KG1 (cell line): ENCODE results near the gene CNOT10.
"Not testable (repeated sequence)": the region's sequence is repeated elsewhere in the genome, so short reads cannot be mapped to it uniquely, and the experiment has no call there.

Experiments
- DNase-seq: peaks from one replicate; lab custom pipeline; 2025; lab: John Stamatoyannopoulos, UW

The CNOT10 gene, protein sequence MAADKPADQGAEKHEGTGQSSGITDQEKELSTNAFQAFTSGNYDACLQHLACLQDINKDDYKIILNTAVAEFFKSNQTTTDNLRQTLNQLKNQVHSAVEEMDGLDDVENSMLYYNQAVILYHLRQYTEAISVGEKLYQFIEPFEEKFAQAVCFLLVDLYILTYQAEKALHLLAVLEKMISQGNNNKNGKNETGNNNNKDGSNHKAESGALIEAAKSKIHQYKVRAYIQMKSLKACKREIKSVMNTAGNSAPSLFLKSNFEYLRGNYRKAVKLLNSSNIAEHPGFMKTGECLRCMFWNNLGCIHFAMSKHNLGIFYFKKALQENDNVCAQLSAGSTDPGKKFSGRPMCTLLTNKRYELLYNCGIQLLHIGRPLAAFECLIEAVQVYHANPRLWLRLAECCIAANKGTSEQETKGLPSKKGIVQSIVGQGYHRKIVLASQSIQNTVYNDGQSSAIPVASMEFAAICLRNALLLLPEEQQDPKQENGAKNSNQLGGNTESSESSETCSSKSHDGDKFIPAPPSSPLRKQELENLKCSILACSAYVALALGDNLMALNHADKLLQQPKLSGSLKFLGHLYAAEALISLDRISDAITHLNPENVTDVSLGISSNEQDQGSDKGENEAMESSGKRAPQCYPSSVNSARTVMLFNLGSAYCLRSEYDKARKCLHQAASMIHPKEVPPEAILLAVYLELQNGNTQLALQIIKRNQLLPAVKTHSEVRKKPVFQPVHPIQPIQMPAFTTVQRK

DNA sequence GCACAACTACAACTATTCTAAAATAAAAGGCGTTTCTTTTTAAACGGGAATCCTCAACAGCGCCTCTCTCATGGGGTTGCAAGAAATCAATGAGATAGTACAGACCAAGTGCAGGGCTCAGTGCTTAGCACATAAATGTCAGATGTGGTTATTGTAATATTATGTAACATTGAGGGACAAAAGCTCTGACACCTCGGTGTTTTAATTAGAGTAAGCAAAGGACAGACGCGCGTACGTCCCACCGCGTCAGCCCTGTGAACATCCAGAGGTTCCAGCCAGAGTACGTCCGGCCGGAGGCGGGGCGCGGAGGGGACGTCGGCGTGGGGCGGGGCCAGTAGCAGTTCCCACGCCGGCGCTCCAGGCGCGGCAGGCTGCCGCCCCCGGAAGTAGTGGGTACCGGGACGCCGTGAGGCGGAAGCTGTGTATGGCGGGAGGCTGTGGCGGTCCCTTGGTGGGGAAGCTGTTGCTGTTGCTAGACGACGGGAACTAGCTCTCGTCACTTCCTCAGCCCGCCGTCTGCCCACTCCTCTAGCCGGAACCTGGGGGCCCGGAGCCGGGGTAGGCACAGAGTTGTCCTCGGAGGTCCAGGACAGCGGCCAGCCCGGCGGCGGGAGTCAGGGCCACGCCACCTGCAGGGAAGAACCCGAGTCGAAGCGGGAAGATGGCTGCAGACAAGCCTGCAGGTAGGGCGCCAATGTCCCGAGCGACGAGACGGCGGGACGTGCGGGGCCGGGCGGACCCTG is at the start of gene CNOT10:
CNOT10 (plus strand) TSS at position 389 of the 743 bp plus-strand sequence; CDS start at position 662, 273 bp downstream.
- DNase-seq = peak; percentile 96

DNA sequence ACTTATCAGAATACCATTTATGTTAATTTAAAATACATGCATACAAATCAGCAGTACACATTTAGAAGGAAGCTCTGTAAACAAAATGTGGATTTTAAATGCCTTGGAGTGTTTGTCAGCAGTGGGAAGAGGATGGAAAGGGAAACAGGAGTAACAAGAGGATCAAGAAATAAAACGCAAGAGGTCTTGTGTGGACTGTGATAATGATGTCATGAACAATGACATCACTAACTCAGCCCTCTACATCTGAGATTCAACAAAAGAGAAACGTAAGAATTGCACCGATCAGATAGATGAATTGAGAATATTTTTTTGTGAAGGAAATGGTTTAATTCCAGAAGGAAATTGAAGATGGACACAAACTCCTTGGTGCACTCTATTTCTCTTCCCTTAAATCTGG is 44.0 kb upstream of the CNOT10 start:
- DNase-seq = no peak

DNA sequence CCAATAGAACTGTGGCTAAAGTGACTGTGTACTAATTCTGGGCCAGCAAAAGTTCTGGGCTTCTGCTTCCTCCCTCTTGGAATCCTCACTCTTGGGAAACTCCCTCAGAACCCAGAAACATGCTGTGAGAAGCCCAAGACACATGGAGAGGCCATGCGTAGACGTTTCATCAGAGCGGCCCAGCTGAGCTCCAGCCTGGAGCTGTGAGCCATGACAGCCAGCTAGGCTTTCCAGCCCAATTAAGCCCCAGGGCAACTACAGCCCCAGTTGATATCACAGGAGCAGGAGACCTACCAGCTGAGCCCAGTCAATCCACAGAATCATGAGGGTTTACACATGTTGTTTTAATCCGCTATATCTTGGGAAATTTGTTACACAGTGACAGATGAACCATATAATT is 43.6 kb upstream of the CNOT10 start:
- no peak for DNase-seq

DNA sequence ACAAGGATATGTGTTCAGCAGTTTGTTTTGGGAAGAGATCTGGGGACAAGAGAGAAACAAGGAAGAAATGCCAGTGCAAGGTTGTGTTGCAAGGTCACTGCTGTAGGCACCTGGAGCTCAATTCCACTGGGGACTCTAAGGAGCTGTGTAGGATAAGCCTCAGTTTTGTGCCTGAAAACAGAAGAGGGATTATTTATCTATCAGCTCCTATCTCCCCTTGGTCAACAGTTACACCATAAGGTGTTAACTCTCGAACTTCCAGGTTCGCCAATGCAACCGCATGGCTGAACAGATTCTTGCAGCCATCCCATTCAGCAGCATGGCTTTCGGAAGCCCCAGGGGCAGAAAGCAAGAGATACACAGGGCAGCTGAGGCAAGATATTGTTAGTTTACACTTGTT is 41.6 kb upstream of the CNOT10 start:
- no peak for DNase-seq

DNA sequence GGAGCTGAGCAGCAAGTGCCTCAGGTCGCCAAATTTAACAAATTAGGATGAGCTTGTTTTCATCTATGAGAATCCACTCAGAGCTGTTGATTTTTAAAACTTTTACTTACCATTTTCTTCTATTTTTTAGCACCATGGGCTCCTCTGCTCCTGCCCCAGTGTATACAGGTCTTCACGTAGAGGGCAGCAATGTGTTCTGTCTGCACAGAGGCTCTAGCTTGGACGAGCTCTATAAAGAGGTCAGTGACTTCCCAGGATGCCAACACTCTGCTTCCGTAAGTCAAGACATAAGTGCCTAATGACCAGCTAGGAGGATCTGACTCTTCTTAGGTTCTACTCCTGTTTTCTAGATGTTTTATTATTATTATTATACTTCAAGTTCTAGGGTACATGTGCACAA is 41.2 kb upstream of the CNOT10 start:
- no peak for DNase-seq

DNA sequence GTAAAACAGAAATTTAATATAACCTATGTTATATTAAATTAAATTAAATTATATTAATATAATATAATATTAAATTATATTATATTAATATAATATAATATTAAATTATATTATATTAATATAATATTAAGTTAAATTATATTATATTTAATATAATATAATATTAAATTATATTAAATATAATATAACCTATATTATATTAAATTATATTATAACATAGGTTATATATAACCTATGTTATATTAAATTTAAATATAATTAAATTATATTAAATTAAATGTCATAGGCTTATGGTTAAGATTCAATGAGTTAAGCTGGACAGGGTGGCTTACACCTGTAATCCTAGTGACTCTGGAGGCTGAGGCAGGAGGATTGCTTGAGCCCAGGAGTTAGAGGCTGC is 40.6 kb upstream of the CNOT10 start:
- DNase-seq = no peak

DNA sequence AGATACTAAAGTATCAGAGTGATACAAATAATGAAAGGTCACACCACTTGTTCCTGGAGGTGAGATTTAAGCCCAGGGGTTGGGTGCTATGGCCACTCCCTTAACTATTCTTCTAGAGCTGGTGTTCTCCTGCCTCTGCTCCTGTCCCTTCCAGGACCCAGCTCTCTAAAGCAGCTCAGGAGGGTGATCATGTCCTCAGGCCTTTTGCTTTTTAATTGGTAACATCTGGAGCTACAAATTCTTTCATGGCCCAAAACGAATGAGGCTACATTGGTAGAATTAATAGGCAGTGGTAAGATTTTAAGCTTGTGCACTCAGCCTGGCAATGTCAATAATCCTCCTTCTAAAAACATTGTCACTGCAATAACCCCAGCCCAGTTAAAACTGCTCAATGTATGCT is 38.2 kb upstream of the CNOT10 start:
- no peak for DNase-seq

DNA sequence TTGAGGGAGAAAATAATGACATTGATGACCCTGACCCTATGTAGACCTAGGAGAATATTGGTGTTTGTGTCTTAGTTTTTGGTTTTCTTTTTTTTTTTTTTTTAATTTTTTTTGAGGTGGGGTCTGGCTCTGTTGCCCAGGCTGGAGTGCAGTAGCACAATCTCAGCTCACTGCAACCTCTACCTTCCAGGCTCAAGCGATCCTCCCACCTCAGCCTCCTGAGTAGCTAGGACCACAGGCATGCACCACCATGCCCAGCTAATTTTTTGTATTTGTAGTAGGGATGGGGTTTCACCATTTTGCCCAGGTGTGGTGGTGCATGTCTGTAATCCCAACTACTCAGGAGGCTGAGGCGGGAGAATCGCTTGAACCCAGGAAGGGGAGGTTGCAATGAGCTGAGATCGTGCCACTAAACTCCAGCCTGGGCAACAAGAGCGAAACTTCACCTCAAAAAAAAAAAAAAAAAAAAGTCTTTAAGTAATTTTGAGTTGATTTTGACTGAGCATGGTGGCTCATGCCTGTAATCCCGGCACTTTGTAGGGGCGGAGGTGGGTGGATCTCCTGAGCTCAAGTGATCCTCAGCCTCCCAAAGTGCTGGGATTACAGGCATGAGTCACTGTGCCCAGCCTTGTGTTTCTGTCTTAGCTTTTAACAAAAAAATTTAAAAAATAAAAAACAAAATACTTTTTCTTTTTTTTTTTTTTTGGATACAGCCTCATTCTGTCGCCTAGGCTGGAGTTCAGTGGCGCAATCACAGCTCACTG is 32.5 kb upstream of the CNOT10 start:
- not testable (repeated sequence) for DNase-seq

DNA sequence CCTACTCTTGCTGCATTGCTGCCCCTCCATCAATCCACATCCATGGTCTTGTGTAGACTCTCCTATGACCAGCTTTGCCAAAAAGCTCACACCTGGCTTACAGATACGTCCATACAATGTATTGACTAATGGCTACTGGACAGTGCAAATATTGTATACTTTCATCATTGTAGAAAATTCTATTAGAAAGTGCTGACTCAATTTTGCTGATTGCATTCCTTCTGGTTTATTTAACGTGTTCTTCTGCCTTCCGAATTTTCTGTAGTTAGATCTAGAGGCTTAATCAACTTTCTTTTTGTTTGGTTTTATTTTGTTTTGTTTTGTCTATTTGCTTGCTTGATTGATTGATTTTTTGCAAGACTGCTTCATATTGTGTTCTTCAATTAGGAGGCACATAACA is 29.8 kb upstream of the CNOT10 start:
- no peak for DNase-seq

DNA sequence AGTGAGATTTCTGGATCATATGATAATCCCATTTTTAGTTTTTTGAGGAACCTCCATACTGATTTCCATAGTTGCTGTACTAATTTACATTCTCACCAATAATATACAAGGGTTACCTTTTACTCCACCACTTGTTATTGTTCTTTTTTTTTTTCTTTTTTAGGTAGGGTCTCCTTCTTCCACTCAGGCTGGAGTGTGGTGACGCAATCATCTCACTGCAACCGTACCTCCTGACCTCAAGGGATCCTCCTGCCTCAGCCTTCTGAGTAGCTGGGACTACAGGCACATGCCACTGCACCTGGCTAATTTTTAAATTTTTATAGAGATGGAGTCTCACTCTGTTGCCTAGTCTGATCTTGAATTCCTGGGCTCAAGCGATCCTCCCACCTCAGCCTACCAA is 24.4 kb upstream of the CNOT10 start:
- no peak for DNase-seq

DNA sequence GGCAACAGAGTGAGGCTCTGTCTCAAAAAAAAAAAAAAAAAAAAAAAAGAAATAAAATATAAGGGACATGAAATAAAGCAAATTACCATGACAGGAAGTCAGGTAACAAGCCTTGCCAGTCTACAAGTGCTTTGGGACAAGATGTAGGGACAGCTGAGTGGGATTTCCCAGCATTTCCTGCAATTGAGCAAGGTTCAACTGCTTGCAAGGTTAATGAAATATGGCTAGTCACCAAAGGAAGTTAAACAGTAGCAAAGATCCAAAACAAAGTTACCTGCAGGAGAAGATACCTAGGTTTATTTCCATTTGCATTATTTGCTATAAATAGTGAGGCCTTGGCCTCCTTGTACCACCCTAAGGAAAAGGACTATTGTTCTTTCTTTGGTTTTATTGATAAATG is 22.3 kb upstream of the CNOT10 start:
- no peak for DNase-seq

DNA sequence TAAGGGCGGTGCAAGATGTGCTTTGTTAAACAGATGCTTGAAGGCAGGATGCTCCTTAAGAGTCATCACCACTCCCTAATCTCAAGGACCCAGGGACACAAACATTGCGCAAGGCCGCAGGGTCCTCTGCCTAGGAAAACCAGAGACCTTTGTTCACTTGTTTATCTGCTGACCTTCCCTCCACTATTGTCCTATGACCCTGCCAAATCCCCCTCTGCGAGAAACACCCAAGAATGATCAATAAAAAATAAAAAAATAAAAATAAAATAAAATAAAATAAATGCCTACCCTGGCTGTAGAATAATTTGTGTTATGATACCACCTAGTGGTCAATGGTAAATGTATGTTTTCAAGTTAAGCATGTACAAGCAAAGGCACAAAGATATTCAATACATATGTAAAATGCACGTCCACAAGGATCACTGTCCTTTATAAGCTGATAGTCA is 20.3 kb upstream of the CNOT10 start:
- DNase-seq = not testable (repeated sequence)

DNA sequence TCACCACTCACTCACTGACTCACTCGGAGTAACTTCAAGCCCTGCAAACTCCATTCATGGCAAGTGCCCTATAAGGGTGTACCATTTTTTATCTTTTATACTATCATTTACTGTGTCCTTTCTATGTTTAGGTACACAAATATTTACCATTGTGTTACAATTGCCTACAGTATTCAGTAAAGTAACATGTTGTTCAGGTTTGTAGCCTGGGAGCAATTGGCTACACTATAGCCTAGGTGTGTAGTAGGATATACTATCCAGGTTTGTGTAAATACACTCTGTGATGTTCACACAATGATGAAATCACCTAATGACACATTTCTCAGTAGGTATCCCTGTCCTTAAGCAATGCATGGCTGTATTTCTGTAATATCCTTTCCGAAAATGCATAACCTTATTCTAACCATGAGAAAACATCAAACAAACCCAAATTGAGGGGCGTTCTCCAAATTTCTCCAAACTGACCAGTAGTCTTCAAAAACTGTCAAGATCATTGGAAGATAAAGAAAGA is 17.9 kb upstream of the CNOT10 start:
- DNase-seq = no peak

DNA sequence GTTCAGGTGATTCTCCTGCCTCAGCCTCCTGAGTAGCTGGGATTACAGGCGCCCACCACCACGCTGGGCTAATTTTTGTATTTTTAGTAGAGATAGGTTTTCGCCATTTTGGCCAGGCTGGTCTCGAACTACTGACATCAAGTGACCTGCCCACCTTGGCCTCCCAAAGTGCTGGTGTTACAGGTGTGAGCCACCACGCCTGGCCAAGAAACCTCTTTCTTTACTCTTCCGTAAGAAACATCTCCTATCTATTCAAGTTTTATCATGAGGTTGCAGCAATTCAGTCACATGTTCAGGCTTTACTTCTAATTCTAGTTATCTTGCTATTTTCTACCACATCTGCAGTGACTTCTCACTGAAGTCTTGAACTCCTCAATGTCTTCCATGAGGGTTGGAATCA is 15.8 kb upstream of the CNOT10 start:
- not testable (repeated sequence) for DNase-seq

DNA sequence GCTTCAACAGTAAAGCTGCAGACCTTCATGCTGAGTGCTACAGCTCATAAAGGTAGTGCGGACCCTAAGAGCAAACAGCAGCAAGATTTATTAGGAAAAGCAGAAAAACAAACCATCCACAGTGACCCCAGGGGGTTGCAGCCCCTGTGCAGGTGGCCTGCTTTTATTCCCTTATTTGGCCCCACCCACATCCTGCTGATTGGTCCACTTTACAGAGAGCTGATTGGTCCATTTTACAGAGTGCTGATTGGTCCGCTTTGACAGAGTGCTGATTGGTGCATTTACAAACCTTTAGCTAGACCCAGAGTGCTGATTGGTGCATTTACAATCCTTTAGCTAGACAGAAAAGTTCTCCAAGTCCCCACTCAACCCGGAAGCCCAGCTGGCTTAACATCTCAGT is 11.3 kb upstream of the CNOT10 start:
- DNase-seq = not testable (repeated sequence)

DNA sequence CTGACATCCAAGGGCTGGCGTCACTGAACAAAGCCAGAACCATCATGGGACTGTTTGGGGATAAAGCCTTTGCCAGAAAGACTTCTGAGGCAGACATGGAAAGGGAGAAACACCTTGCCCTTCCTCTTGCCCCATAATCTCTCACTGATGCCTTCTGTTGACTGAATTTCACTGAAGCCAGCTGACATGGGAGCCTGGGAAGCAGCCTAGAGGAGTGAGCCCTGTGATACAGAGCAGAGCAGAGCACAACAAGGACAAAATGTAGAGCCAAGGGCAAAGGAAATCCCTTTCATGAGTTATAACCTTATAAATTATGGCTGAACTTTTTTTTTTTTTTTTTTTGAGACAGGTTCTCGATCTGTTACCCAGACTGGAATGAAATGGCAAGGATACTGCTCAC is 9.8 kb upstream of the CNOT10 start:
- DNase-seq = no peak

DNA sequence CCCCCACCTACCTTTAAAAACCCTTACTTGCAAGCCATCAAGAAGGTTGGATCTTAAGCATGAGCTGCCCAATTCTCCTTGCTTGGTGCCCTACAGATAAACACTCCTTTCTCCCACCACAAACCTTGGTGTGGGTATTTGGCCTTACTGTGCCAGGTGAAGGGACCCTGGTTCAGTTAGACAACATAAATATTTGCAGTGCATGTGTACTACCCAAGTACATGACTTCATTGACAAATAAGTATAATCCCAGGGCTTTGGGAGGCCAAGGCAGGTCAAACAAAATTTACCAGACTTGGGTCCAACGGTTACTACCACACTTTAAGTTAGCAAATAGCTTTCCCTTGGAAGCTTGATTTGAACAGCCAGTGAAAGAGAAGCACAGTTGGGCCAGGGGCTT is 9.3 kb upstream of the CNOT10 start:
- no peak for DNase-seq

DNA sequence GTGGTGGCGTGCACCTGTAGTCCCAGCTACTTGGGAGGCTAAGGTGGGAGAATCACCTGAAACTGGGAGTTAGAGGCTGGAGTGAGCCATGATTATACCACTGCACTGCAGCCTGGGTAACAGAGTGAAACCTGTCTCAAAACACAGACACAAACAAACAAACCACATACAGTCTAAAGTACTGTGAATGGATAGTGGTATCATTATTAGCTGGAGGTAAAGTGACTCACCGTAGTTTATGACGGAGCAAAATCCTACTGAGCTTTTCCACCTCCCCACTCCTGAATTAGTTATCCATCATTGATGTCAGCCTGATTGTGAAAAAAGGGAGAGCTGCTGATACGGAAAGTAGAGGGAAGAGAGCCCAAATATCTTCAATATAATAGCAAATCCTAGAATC is 3.2 kb upstream of the CNOT10 start:
- DNase-seq = no peak

DNA sequence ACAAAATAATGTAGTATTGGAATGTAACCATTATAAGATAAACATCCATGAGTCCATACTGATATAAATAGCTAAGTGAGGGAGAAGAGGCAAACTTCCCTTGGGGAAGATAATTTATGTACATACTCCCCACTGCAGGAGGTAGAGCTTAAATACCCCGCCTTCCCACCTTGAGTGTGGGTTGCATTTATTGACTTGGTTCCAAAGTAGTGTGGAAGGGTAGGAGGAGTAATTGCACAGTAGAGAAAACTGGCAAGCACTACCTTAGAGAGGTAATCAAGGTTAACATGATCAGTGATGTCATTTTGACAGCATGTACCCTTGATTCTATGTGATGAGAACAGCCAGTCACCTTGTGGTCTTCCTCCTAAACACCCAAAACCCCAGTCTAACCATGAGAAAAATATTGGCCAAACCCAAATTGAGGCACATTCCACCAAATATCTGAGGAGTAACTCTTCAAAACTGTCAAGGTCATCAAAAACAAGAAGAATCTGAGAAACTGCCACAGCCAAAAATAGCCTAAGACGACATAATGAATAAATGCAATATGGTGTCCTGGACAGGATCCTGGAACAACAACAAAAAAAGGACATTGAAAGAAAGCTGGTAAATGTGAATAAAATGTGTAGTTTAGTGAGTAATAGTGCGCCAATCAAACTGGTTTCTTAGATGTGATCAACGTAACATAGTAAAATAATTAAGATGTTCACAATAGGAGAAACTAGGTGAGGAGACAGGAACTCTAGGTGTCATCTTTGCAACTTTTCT is 774 bp upstream of the CNOT10 start:
- DNase-seq = no peak

DNA sequence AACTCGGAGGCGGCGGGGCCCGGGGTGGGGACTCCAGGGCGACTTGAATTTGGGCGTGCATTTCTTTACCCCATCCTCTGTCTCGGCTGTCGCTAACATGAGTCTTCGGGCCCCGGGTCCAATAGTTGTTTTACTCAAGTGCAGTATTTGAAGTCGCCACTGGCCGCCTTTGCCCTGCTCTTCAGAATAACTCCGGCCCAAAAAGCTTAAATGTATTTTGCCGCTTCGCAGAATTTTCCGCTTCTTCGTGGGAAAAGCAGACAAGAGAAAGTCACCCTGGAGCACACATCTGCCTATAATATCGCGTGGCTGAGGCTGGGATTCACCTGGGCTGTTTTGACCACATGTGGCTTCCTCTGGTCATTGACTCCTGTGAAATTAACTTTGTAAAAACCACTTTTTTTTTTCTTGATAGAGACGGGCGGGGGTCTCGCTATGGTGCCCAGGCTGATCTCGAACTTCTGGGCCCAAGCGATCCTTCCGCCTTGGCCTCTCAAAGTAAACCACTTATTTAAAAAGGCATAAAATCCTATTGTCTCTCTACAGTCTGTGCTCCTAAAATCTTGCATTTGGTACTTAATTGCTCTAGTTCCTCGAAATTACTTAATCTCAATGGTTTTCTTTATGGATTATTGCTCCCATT is 676 bp downstream of the CNOT10 start:
- DNase-seq = peak; percentile 27
